ENCODE data around the gene LARGE1.

LARGE1 gene

GRCh38 chr22:33544707-33545106, 375.6 kb downstream of the LARGE1 start:
- no peak for DNase-seq

GRCh38 chr22:33542722-33543121, 377.6 kb downstream of the LARGE1 start:
- no peak for DNase-seq

GRCh38 chr22:33542153-33542552, 378.1 kb downstream of the LARGE1 start:
- no peak for DNase-seq

GRCh38 chr22:33539902-33540751, 380.1 kb downstream of the LARGE1 start:
- no peak for DNase-seq

GRCh38 chr22:33539202-33539901, 380.9 kb downstream of the LARGE1 start:
- no peak for DNase-seq

- no peak for DNase-seq
Measured at GRCh38 chr22:33538277-33538885, 381.9 kb downstream of the LARGE1 start.

GRCh38 chr22:33537059-33537458, 383.2 kb downstream of the LARGE1 start:
- no peak for DNase-seq

- no peak for DNase-seq
Measured at GRCh38 chr22:33535937-33536875, 384.1 kb downstream of the LARGE1 start.

- no peak for DNase-seq
Measured at GRCh38 chr22:33529424-33530113, 390.7 kb downstream of the LARGE1 start.

- no peak for DNase-seq
Measured at GRCh38 chr22:33528183-33528582, 392.1 kb downstream of the LARGE1 start.

GRCh38 chr22:33526434-33527107, 393.7 kb downstream of the LARGE1 start:
- no peak for DNase-seq

GRCh38 chr22:33524511-33525260, 395.6 kb downstream of the LARGE1 start:
- DNase-seq, result no peak

- DNase-seq, result no peak
Measured at GRCh38 chr22:33521879-33522665, 398.2 kb downstream of the LARGE1 start.

GRCh38 chr22:33520904-33521780, 399.1 kb downstream of the LARGE1 start:
- no peak for DNase-seq

- no peak for DNase-seq
Measured at GRCh38 chr22:33519974-33520903, 400.0 kb downstream of the LARGE1 start.

GRCh38 chr22:33519071-33519973, 401.0 kb downstream of the LARGE1 start:
- DNase-seq, result peak; percentile 77
